Sigmoid colon (tissue), 7 donors: ENCODE data around the gene ARHGAP18. TPM values are rescaled to one million over a fixed set of nuclear protein-coding genes. Genes with fewer than 3 reads are reported as not detected.

Experiments
- DNase-seq: peaks from one replicate; pipeline ENCODE4 v3.0.0-alpha.2; 2019
- H3K27ac ChIP-seq, 4 donors: fragments of 200-600 bp; sonication (generic); one replicate each; pipeline ENCODE4 v1.5.1; 2016 to 2019; ENCODE audit warnings: mild to moderate bottlenecking in 1 of 4
- H3K27me3 ChIP-seq, 3 donors: fragments of 200-600 bp; sonication (generic); one replicate each; pipeline ENCODE4 v1.5.1; 2019; ENCODE audit warnings: mild to moderate bottlenecking in 1 of 3
- H3K36me3 ChIP-seq, 4 donors: fragments of 200-600 bp; sonication (generic); one replicate each; pipeline ENCODE4 v1.5.1; 2016 to 2019
- H3K4me1 ChIP-seq, 4 donors: fragments of 200-600 bp; sonication (generic); one replicate each; pipeline ENCODE4 v1.5.1; 2017 to 2019
- H3K4me3 ChIP-seq, 4 donors: fragments of 200-600 bp; sonication (generic); one replicate each; pipeline ENCODE4 v1.5.1; 2017 to 2019; ENCODE audit warnings: mild to moderate bottlenecking in 2 of 4, moderate library complexity in 1 of 4
- H3K9me3 ChIP-seq, 4 donors: fragments of 200-600 bp in 3 of 4; sonication (generic) in 3 of 4; one replicate each; pipeline versions ENCODE4 v1.5.1 to v1.6.1; 2013 to 2019
- EP300 ChIP-seq, 4 donors: sonication (generic); formaldehyde crosslinking; IDR thresholded peaks; one replicate each; pipeline ENCODE4 v1.6.1; 2017; ENCODE audit warnings: antibody characterized with exemption in 4 of 4
- POLR2A ChIP-seq, 2 donors: fragments of 450-650 bp; IDR thresholded peaks; one replicate each; pipeline ENCODE4 v1.6.1; 2016; ENCODE audit warnings: antibody characterized with exemption in 2 of 2, mild to moderate bottlenecking in 2 of 2, moderate library complexity in 2 of 2
- POLR2AphosphoS5 ChIP-seq, 4 donors: sonication (generic); formaldehyde crosslinking; IDR thresholded peaks; one replicate each; pipeline ENCODE4 v1.6.1; 2017; ENCODE audit warnings: antibody characterized with exemption in 4 of 4
- WGBS, 2 donors: extraction: QIAGEN DNeasy Blood & Tissue Kit; methylation state at CpG; one replicate each; pipeline ENCODE4 v1.1.7; 2013; 5-methylcytosine and 5-hydroxymethylcytosine counted together
- intact Hi-C: fragments of 100-400 bp; cut with DNase I; formaldehyde crosslinking; loops from one replicate; pipeline ENCODE4 v1.15.1; 2023
- polyA plus RNA-seq, 3 donors: library from polyadenylated mRNA; stranded (reverse); fragments of 200-250 nt; gene quantifications; one replicate each; pipeline ENCODE4 v1.2.3, GENCODE V29; 2013
- total RNA-seq, 4 donors: library from RNA; depleted of rRNA; stranded (reverse); fragments of >200 nt; gene quantifications; one replicate each; pipeline ENCODE4 v1.1.0, GENCODE V29; 2016
- TF ChIP-seq, protein P1 (sequence below), 4 experiments: fragments of 450-650 bp in 3 of 4; fragments of 200-600 bp in 1 of 4; IDR thresholded peaks; one replicate each; pipeline ENCODE4 v1.5.1; 2016 to 2019; ENCODE audit warnings: antibody characterized with exemption in 4 of 4, mild to moderate bottlenecking in 3 of 4, moderate library complexity in 2 of 4
- donor health status: healthy with polysubstance abuse.
- donor health status: Bipolar disorder and iron deficiency.
- donor health status: healthy.

ARHGAP18 gene
- total and polyA plus RNA-seq, 7 donors: 9.2 to 16.9 (median 10.7) TPM

DNA sequence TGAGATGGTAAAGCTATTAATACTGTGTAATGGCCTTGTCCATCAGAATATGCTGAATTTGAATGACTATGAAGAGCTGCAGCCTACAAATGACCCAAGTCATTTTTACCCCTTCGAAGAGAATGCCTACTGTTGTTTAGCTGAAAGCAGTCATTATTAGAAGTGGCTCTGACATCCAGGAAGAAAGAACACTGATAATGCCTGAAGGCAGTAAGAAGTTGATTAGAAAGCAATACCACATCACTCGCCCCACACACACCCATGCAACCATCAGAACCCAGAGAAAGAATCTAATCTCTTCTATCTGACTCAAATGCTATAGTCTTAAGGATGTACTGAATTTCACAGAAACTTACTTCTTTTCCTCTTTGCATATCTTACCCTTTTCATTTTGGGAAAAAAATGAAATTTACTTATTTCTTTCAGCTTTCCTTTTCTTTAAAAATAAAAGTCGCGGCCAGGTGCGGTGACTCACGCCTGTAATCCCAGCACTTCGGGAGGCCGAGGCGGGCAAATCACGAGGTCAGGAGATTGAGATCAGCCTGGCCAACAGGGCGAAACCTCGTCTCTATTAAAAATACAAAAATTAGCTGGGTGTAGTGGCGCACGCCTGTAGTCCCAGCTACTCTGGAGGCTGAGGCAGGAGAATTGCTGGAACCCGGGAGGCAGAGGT is 61.0 kb downstream of the ARHGAP18 start:
- no peak for DNase-seq
- no peak for TF ChIP-seq POLR2AphosphoS5 (IDR thresholded peaks at IDR 0.05)
- TF ChIP-seq, protein P1, sequence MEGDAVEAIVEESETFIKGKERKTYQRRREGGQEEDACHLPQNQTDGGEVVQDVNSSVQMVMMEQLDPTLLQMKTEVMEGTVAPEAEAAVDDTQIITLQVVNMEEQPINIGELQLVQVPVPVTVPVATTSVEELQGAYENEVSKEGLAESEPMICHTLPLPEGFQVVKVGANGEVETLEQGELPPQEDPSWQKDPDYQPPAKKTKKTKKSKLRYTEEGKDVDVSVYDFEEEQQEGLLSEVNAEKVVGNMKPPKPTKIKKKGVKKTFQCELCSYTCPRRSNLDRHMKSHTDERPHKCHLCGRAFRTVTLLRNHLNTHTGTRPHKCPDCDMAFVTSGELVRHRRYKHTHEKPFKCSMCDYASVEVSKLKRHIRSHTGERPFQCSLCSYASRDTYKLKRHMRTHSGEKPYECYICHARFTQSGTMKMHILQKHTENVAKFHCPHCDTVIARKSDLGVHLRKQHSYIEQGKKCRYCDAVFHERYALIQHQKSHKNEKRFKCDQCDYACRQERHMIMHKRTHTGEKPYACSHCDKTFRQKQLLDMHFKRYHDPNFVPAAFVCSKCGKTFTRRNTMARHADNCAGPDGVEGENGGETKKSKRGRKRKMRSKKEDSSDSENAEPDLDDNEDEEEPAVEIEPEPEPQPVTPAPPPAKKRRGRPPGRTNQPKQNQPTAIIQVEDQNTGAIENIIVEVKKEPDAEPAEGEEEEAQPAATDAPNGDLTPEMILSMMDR (IDR thresholded peaks at IDR 0.05): no peak
- no peak for TF ChIP-seq EP300 (IDR thresholded peaks at IDR 0.05)
- TF ChIP-seq POLR2A (IDR thresholded peaks at IDR 0.05): no peak
- no peaks in the 10 kb centered on the region for H3K36me3 ChIP-seq
- peaks cover 0 to 13% (median 3%) of the 10 kb centered on the region in 4 donors for H3K4me1 ChIP-seq
- H3K9me3 ChIP-seq: no peaks in the 10 kb centered on the region
- no peak overlapping the region for H3K27ac ChIP-seq
- no peaks in the 10 kb centered on the region for H3K27me3 ChIP-seq
- no peak overlapping the region for H3K4me3 ChIP-seq
- 90 to 95% methylated on average over 15 of the region's 15 CpGs for WGBS, 2 donors
- intact Hi-C loops: no loop called here

DNA sequence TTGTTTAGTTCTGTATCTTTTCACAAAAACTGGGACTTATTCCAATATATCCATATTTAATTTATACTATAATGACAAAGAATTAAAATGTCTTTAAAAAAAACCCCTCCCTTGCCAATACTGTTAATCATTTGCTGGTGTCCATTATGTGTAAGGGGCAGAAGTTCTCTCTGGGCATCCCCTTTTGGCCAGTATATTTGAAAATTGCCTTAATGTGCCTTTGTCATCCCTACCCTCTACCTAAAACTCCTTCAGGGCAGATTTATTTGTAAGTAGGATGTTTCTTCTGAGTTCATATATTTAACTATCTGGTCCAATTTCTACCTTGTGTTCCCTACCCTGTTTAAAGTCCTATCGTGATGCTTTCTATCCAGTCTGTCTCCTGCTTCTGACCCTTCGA is 62.9 kb downstream of the ARHGAP18 start:
- H3K4me3 ChIP-seq: no peak overlapping the region
- peak overlapping the region in 3 of 4 donors; percentile 44 to 59 (median 52) for H3K27ac ChIP-seq
- WGBS, 2 donors: 91% methylated on average over 2 of the region's 2 CpGs

DNA sequence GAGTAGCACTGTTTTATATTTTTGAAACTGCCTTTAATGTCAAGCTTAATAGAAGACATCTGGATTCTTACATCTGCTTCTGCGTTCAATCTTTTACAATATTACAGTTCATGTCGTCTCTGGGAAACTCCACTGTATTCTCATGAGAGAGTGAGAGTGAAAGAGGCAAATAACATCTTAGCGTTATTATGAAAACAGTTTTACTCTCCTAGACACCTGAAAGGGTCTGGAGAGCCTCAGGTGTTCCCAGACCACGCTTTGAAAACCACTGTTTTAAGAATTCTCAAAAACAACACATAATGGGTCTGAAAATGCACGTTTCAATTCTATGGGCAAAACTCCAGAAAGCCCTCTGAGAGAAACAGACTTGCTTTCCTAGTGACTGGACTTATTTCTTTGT is 63.3 kb downstream of the ARHGAP18 start:
- peak overlapping the region in 3 of 4 donors; percentile 44 to 59 (median 52) for H3K27ac ChIP-seq
- TF ChIP-seq POLR2AphosphoS5 (IDR thresholded peaks at IDR 0.05): peak in 1 of 4 donors; percentile 19
- no peak for TF ChIP-seq POLR2A (IDR thresholded peaks at IDR 0.05)
- TF ChIP-seq EP300 (IDR thresholded peaks at IDR 0.05): no peak
- TF ChIP-seq, protein P1 (IDR thresholded peaks at IDR 0.05): no peak
- WGBS, 2 donors: 57 to 76% methylated on average over 5 of the region's 5 CpGs

More for the DNA sequence above, 62.9 kb downstream of the ARHGAP18 start:
- Histone ChIP-seq H3K4me1 (peaks cover 0 to 13% (median 3%) of the 10 kb centered on the region in 4 donors), H3K9me3 (no peaks in the 10 kb centered on the region), H3K27me3 (no peaks in the 10 kb centered on the region), H3K36me3 (no peaks in the 10 kb centered on the region)
- DNase-seq: no peak
- intact Hi-C loops: no loop called here
- no peak for TF ChIP-seq EP300 (IDR thresholded peaks at IDR 0.05)

DNA sequence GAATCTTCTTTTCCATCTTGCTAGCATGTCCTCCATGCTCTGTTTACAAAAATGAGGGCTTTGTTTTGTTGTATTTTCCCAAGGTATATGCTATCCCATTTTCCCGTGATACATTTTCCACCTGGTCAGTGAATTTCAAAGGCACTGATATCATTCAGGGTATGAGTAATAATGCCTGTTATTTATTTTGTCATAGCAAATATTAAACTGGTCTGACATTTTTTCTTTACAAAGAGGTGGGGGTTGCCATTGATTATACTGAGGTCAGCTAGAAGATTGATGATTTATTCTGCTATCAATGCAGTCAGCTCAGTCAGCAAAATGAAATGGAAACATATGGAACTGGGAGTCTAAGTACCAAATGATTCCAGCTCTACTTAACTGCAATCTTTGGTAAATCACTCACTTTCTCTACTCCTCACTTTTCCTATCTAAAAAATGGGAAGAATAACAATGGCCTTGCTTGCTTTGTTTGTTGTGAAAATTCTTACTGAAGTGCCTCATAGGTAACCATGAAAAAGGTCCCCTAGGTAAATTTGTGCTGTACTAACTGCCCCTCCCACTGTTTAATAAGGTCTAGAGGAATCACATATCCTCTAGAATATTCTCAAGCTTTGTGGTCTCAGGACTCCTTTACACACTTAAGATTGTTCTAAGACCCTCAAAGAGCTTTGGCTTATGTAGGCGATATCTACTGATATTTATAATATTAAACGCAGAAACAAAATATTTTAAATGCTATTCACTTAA is 64.0 kb downstream of the ARHGAP18 start:
- H3K36me3 ChIP-seq: no peaks in the 10 kb centered on the region

More for the DNA sequence above, 63.3 kb downstream of the ARHGAP18 start:
- DNase-seq: no peak
- H3K27me3 ChIP-seq: no peaks in the 10 kb centered on the region
- no peaks in the 10 kb centered on the region for H3K9me3 ChIP-seq
- no peak overlapping the region for H3K4me3 ChIP-seq
- H3K4me1 ChIP-seq: peaks cover 0 to 13% (median 3%) of the 10 kb centered on the region in 4 donors
- intact Hi-C loops: no loop called here
- H3K36me3 ChIP-seq: no peaks in the 10 kb centered on the region

More for the DNA sequence above, 64.0 kb downstream of the ARHGAP18 start:
- WGBS, 2 donors: 78 to 81% methylated on average over 3 of the region's 3 CpGs
- H3K27me3 ChIP-seq: no peaks in the 10 kb centered on the region
- no peak overlapping the region for H3K4me3 ChIP-seq
- TF ChIP-seq POLR2A (IDR thresholded peaks at IDR 0.05) (no peak), EP300 (IDR thresholded peaks at IDR 0.05) (no peak), POLR2AphosphoS5 (IDR thresholded peaks at IDR 0.05) (no peak)
- TF ChIP-seq, protein P1 (IDR thresholded peaks at IDR 0.05): no peak
- peaks cover 0 to 13% (median 5%) of the 10 kb centered on the region in 4 donors for H3K4me1 ChIP-seq
- DNase-seq: no peak
- H3K9me3 ChIP-seq: no peaks in the 10 kb centered on the region
- intact Hi-C loops: no loop called here
- peak overlapping the region in 3 of 4 donors; percentile 44 to 59 (median 52) for H3K27ac ChIP-seq
